ENCODE data around the gene PRKX. TPM values are rescaled to one million over a fixed set of nuclear protein-coding genes. Genes with fewer than 3 reads are reported as not detected.
A peak's percentile ranks its signal among the peaks of the same experiment; 100 is the strongest.
"Not testable (repeated sequence)": the region's sequence is repeated elsewhere in the genome, so short reads cannot be mapped to it uniquely, and the experiment has no call there.

PRKX gene
- total RNA-seq, 2 donors from 2014 or later: 80.6 to 98.5 TPM

- not testable (repeated sequence) for DNase-seq; H3K4me3 Mint-ChIP-seq; H3K27ac Mint-ChIP-seq; ATAC-seq (replicated peaks in 1 of 2); H3K4me1 Mint-ChIP-seq (ENCODE audit: low read depth); H3K27me3 Mint-ChIP-seq (ENCODE audit: low read depth); H3K36me3 Mint-ChIP-seq (ENCODE audit: insufficient read depth in 2 of 2); H3K9me3 Mint-ChIP-seq
These were observed 10.0 kb upstream of the PRKX start for GRCh38 chrX:3723460-3723859.

- no peaks in the 10 kb centered on the region for H3K4me1 Mint-ChIP-seq (ENCODE audit: low read depth)
- no peak overlapping the region for H3K4me3 Mint-ChIP-seq
- no peak for DNase-seq
- H3K27ac Mint-ChIP-seq: no peak overlapping the region
- no peaks in the 10 kb centered on the region for H3K9me3 Mint-ChIP-seq
- no peaks in the 10 kb centered on the region for H3K36me3 Mint-ChIP-seq (ENCODE audit: insufficient read depth in 2 of 2)
- ATAC-seq (replicated peaks in 1 of 2): no peak
- no peaks in the 10 kb centered on the region for H3K27me3 Mint-ChIP-seq (ENCODE audit: low read depth)
These were observed 4.4 kb upstream of the PRKX start for GRCh38 chrX:3717742-3718420.

- Mint-ChIP-seq H3K27ac (no peak overlapping the region), H3K4me1 (ENCODE audit: low read depth) (peaks cover 14% of the 10 kb centered on the region), H3K9me3 (no peaks in the 10 kb centered on the region), H3K4me3 (no peak overlapping the region), H3K27me3 (ENCODE audit: low read depth) (no peaks in the 10 kb centered on the region), H3K36me3 (ENCODE audit: insufficient read depth in 2 of 2) (peaks cover 2 to 7% of the 10 kb centered on the region in 2 donors)
- DNase-seq: no peak
- ATAC-seq (replicated peaks in 1 of 2): no peak
These were observed 2.5 kb upstream of the PRKX start for GRCh38 chrX:3715921-3716320.

- not testable (repeated sequence) for ATAC-seq (replicated peaks in 1 of 2); H3K27me3 Mint-ChIP-seq (ENCODE audit: low read depth); H3K36me3 Mint-ChIP-seq (ENCODE audit: insufficient read depth in 2 of 2); H3K9me3 Mint-ChIP-seq; H3K27ac Mint-ChIP-seq; DNase-seq
- Mint-ChIP-seq H3K4me3 (peak overlapping the region in 1 of 2 donors; percentile 8), H3K4me1 (ENCODE audit: low read depth) (peaks cover 19% of the 10 kb centered on the region)
These were observed 1.4 kb upstream of the PRKX start for GRCh38 chrX:3714706-3715479.

GRCh38 chrX:3713937-3714434 is 537 bp upstream of the PRKX start:
- Mint-ChIP-seq H3K4me1 (ENCODE audit: low read depth) (peaks cover 19% of the 10 kb centered on the region), H3K27me3 (ENCODE audit: low read depth) (no peaks in the 10 kb centered on the region), H3K4me3 (peak overlapping the region; percentile 64 to 82), H3K27ac (no peak overlapping the region), H3K36me3 (ENCODE audit: insufficient read depth in 2 of 2) (peaks cover 4 to 7% of the 10 kb centered on the region in 2 donors), H3K9me3 (no peaks in the 10 kb centered on the region)
- DNase-seq (no peak), ATAC-seq (replicated peaks in 1 of 2) (peak; percentile 2 to 11)

GRCh38 chrX:3712870-3713224 is 602 bp downstream of the PRKX start:
- Mint-ChIP-seq H3K4me1 (ENCODE audit: low read depth) (peaks cover 27% of the 10 kb centered on the region), H3K27me3 (ENCODE audit: low read depth) (no peaks in the 10 kb centered on the region), H3K27ac (no peak overlapping the region), H3K4me3 (peak overlapping the region; percentile 92 to 95), H3K36me3 (ENCODE audit: insufficient read depth in 2 of 2) (peaks cover 6 to 7% of the 10 kb centered on the region in 2 donors), H3K9me3 (no peaks in the 10 kb centered on the region)
- DNase-seq (peak in 1 of 2 donors; percentile 15), ATAC-seq (replicated peaks in 1 of 2) (peak; percentile 28)

GRCh38 chrX:3712051-3712869 is 1.2 kb downstream of the PRKX start:
- Mint-ChIP-seq H3K9me3 (no peaks in the 10 kb centered on the region), H3K4me3 (peak overlapping the region; percentile 92 to 95), H3K36me3 (ENCODE audit: insufficient read depth in 2 of 2) (peaks cover 6 to 7% of the 10 kb centered on the region in 2 donors), H3K27ac (peak overlapping the region; percentile 88), H3K4me1 (ENCODE audit: low read depth) (peaks cover 33% of the 10 kb centered on the region), H3K27me3 (ENCODE audit: low read depth) (no peaks in the 10 kb centered on the region)
- ATAC-seq (replicated peaks in 1 of 2) (peak; percentile 0 to 7), DNase-seq (no peak)

- no peaks in the 10 kb centered on the region for H3K9me3 Mint-ChIP-seq
- peaks cover 9 to 11% of the 10 kb centered on the region in 2 donors for H3K36me3 Mint-ChIP-seq (ENCODE audit: insufficient read depth in 2 of 2)
- peak overlapping the region; percentile 88 for H3K27ac Mint-ChIP-seq
- H3K4me1 Mint-ChIP-seq (ENCODE audit: low read depth): peaks cover 42% of the 10 kb centered on the region
- no peaks in the 10 kb centered on the region for H3K27me3 Mint-ChIP-seq (ENCODE audit: low read depth)
- ATAC-seq (replicated peaks in 1 of 2) (no peak), DNase-seq (no peak)
- peak overlapping the region; percentile 92 to 95 for H3K4me3 Mint-ChIP-seq
These were observed 2.0 kb downstream of the PRKX start for GRCh38 chrX:3711331-3711917.

- DNase-seq; H3K9me3 Mint-ChIP-seq; H3K27me3 Mint-ChIP-seq (ENCODE audit: low read depth): not testable (repeated sequence)
- Mint-ChIP-seq H3K36me3 (ENCODE audit: insufficient read depth in 2 of 2) (peaks cover 9 to 19% of the 10 kb centered on the region in 2 donors), H3K4me3 (peak overlapping the region; percentile 46 to 84), H3K4me1 (ENCODE audit: low read depth) (peaks cover 73% of the 10 kb centered on the region), H3K27ac (peak overlapping the region; percentile 94)
- peak; percentile 49 to 69 for ATAC-seq (replicated peaks in 1 of 2)
These were observed 5.7 kb downstream of the PRKX start for GRCh38 chrX:3707673-3708274.

- DNase-seq (no peak), ATAC-seq (replicated peaks in 1 of 2) (no peak)
- peak overlapping the region; percentile 77 for H3K27ac Mint-ChIP-seq
- no peaks in the 10 kb centered on the region for H3K27me3 Mint-ChIP-seq (ENCODE audit: low read depth)
- H3K4me3 Mint-ChIP-seq: peak overlapping the region; percentile 59 to 75
- no peaks in the 10 kb centered on the region for H3K9me3 Mint-ChIP-seq
- H3K36me3 Mint-ChIP-seq (ENCODE audit: insufficient read depth in 2 of 2): peaks cover 6 to 16% of the 10 kb centered on the region in 2 donors
- H3K4me1 Mint-ChIP-seq (ENCODE audit: low read depth): peaks cover 72% of the 10 kb centered on the region
These were observed 7.0 kb downstream of the PRKX start for GRCh38 chrX:3706481-3706880.

GRCh38 chrX:3703251-3703650 is 10.2 kb downstream of the PRKX start:
- Mint-ChIP-seq H3K27ac (peak overlapping the region; percentile 19), H3K4me1 (ENCODE audit: low read depth) (peaks cover 79% of the 10 kb centered on the region), H3K36me3 (ENCODE audit: insufficient read depth in 2 of 2) (peaks cover 8 to 15% of the 10 kb centered on the region in 2 donors)
- H3K27me3 Mint-ChIP-seq (ENCODE audit: low read depth); H3K4me3 Mint-ChIP-seq; ATAC-seq (replicated peaks in 1 of 2); H3K9me3 Mint-ChIP-seq; DNase-seq: not testable (repeated sequence)

GRCh38 chrX:3702095-3702494 is 11.4 kb downstream of the PRKX start:
- not testable (repeated sequence) for H3K27me3 Mint-ChIP-seq (ENCODE audit: low read depth); ATAC-seq (replicated peaks in 1 of 2); H3K9me3 Mint-ChIP-seq; DNase-seq
- H3K4me3 Mint-ChIP-seq: peak overlapping the region in 1 of 2 donors; percentile 24
- H3K36me3 Mint-ChIP-seq (ENCODE audit: insufficient read depth in 2 of 2): peaks cover 8 to 14% of the 10 kb centered on the region in 2 donors
- peaks cover 75% of the 10 kb centered on the region for H3K4me1 Mint-ChIP-seq (ENCODE audit: low read depth)
- H3K27ac Mint-ChIP-seq: peak overlapping the region; percentile 99

Data from activated T-cell treated with anti-CD3 and anti-CD28 coated beads, Interleukin-2, amount 50 U/mL, for 72 hours (primary cell).